Measurements from ENCODE around the gene PTCD3.
A peak's percentile ranks its signal among the peaks of the same experiment; 100 is the strongest.

PTCD3 gene

GRCh38 chr2:86147793-86148192 is 41.8 kb downstream of the PTCD3 start:
- no peak for DNase-seq

- no peak for DNase-seq
These were observed 44.5 kb downstream of the PTCD3 start for GRCh38 chr2:86150502-86150901.

DNA sequence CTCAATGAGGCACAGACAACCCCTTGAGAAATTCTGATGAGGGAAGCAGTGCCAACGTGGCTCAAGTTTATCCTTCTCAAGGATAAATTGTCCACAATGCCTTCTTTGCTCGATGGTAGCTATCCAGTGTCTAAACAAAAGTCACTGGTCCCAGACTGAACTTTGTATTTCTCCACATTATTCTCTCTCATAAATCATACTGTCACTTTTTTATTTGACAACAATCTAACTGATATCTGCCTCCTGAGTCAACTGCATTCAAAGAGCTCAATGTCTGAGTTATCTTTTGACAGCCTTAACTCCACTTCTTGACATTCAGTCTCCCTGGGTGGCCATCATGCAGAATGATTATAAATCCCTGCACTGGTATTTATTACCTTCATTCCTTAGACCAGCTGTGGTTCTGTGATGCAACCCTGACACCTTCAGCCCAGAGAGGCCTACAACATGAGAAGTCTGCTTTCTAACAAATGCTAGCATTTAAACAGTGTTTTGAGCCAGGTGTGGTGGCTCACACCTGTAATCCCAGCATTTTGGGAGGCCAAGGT is 51.0 kb downstream of the PTCD3 start:
- DNase-seq, result no peak

- DNase-seq, result no peak
These were observed 52.3 kb downstream of the PTCD3 start for GRCh38 chr2:86158286-86158685.

GRCh38 chr2:86160156-86160952 is 54.3 kb downstream of the PTCD3 start:
- no peak for DNase-seq

- no peak for DNase-seq
These were observed 64.4 kb downstream of the PTCD3 start for GRCh38 chr2:86170449-86170848.

DNA sequence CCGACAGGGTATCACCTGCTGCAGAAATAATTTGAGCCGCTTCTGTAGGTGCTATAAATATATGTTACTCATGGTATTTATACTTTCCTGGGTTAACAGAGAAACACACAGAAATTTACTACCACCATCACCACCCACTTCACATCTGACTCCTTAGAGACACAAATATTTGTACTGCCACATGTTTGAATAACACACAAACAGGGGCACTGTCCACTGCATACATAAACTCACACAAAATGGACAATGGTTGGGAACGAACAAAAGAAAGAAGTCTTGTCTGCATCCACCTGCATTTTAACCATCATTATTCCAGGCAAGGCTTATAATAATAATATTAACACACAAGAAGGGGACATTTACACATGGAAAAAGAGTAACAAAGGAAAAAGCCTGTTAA is 65.3 kb downstream of the PTCD3 start:
- DNase-seq, result peak in 1 of 2 experiments; percentile 1

GRCh38 chr2:86172610-86173009 is 66.6 kb downstream of the PTCD3 start:
- no peak for DNase-seq

GRCh38 chr2:86174445-86174844 is 68.4 kb downstream of the PTCD3 start:
- DNase-seq, result no peak

DNA sequence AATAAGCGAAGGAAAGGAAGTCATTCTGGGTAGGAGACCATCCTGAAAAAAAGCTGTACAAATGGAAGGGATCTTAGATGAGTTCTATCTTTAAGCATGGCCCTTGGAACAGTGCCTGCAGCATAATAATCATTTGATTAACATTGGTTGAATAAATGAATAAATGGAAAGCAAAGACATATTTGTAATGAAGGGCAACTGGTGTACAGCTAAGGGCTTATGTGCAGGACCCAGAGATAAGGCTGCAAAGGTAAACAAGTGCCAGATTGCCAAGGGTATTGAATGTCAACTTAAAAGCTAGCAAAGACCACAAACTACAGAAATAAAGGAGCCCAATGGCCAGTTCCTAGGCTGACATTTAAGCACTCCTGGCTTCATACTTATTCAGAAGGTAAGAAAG is 69.8 kb downstream of the PTCD3 start:
- no peak for DNase-seq

GRCh38 chr2:86176597-86176996 is 70.6 kb downstream of the PTCD3 start:
- no peak for DNase-seq

DNA sequence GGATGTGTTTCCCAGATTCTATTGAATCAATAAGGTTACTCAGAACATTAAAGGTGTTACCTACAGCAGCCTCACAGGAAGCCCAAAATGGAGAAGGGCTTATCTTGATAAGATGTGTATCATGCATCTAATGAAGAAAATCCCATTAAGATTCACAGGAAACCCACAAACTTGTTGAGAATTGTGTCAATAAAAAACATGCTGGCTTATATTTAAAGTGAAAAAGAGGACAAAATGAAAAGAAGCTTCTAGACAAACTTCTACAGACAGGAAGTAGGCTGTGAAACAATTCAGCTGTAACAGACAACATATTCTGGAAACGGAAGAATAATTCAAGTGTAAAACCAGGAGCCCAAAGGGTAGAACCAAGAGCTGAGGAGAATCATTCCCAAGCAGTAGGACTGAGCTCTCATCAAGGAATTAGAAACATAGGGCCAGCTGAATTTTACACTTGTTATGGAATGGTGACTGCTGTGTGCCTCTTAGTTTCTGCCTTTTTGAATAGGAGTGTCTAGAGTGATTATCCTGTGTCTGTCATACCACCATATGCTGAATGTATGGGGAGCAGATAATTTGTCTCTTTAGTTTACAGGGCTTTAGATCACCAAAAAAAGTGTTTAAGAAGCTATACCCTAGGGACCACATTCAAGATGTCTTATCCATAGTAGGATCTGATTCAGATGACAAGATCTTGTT is 79.6 kb downstream of the PTCD3 start:
- DNase-seq, result no peak

DNA sequence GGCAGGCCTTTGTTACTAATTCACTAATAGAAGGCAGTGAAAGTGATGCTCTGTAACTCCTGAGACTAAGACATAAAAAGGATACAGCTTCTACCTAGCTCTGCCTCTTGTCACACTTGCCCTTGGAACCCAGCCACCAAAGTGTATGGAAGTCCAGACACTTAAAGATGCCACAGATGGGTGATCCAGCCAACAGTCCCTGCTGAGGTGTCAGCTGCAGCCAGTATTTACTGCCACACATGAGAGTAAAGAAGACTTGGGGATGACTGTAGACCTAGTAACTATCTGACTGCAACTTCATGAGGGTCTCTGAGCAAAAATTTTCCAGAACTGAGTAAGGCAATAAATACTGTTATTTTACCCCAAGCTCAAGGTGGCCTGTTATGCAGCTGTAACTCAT is 80.4 kb downstream of the PTCD3 start:
- no peak for DNase-seq

DNA sequence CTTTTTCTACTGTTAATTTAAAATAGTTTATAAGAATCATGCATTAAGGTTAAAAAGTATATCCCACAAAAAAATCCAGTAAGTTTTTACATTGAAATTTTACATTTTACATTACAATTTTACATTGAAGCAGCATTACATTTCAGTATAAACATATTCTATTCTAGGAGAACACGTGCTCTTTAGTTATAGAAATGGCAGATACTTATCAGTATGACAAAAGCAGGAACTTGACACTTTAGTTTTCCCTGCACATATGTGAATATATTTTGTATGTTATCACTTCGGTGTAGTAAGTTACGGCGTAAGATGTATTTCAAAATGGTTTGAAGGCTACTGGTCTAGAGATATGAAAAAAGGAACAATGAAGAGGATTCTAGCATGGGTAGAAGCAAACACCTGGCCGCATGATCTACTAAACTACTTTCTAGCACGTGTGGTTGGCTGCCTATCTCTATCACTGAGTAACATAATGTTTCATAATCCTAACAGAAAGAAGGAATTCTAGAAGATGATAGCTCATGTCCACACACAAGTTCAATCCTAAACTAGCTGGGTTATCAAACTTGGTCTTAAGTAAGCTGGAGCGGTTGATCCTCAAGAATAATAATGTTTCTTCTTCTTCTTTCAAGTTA is 83.9 kb downstream of the PTCD3 start:
- DNase-seq, result no peak
